Esophagus (tissue), 2 donors: ENCODE data around the gene FIBCD1. TPM values are rescaled to one million over a fixed set of nuclear protein-coding genes. Genes with fewer than 3 reads are reported as not detected.

Experiments used
- H3K27ac ChIP-seq, 2 donors: one replicate each; pipeline ENCODE4 v1.5.1; 2013; ENCODE audit warnings: low read depth in 2 of 2, mild to moderate bottlenecking in 2 of 2, inconsistent platforms in 1 of 2, low read length in 1 of 2, moderate library complexity in 1 of 2
- H3K27me3 ChIP-seq, 2 donors: one replicate each; pipeline ENCODE4 v1.6.1; 2013; ENCODE audit warnings: low read length in 2 of 2, control low read depth in 1 of 2, mild to moderate bottlenecking in 1 of 2; ENCODE audit not compliant: insufficient read depth in 2 of 2, control insufficient read depth in 1 of 2
- H3K36me3 ChIP-seq, 2 donors: one replicate each; pipeline ENCODE4 v1.6.1; 2013; ENCODE audit warnings: low read length in 1 of 2; ENCODE audit not compliant: control insufficient read depth in 2 of 2, insufficient read depth in 2 of 2
- H3K4me1 ChIP-seq, 2 donors: one replicate each; pipeline ENCODE4 v1.6.1; 2013; ENCODE audit warnings: low read length in 1 of 2; ENCODE audit not compliant: control insufficient read depth in 2 of 2, insufficient read depth in 2 of 2
- H3K4me3 ChIP-seq, 2 donors: one replicate each; pipeline ENCODE4 v1.5.1; 2013; ENCODE audit warnings: low read length in 2 of 2, mild to moderate bottlenecking in 2 of 2, low read depth in 1 of 2, moderate library complexity in 1 of 2
- H3K9me3 ChIP-seq, 2 donors: one replicate each; pipeline ENCODE4 v1.6.1; 2013; ENCODE audit warnings: mild to moderate bottlenecking in 2 of 2, low read depth in 1 of 2, low read length in 1 of 2, moderate library complexity in 1 of 2; ENCODE audit not compliant: control insufficient read depth in 2 of 2, insufficient read depth in 1 of 2
- WGBS, 2 donors: extraction: QIAGEN DNeasy Blood & Tissue Kit; methylation state at CpG; one replicate each; pipeline ENCODE4 v1.1.7; 2013; 5-methylcytosine and 5-hydroxymethylcytosine counted together
- polyA plus RNA-seq, 2 donors: library from polyadenylated mRNA; stranded (reverse); fragments of 200-250 nt; gene quantifications; one replicate each; pipeline ENCODE4 v1.2.3, GENCODE V29; 2013
- donor health status: healthy with polysubstance abuse.
- donor health status: Bipolar disorder and iron deficiency.

FIBCD1 gene
- polyA plus RNA-seq, 2 donors: 0.06 to 0.24 TPM

GRCh38 chr9:130872508-130872907 lies 66.5 kb downstream of the FIBCD1 start:
- H3K9me3 ChIP-seq: no peaks in the 10 kb centered on the region
- H3K4me1 ChIP-seq: peaks cover 0 to 6% of the 10 kb centered on the region in 2 donors
- H3K27ac ChIP-seq: peak overlapping the region; percentile 17 to 47
- peaks cover 19 to 34% of the 10 kb centered on the region in 2 donors for H3K36me3 ChIP-seq
- H3K27me3 ChIP-seq: no peaks in the 10 kb centered on the region
- WGBS, 2 donors: 66 to 81% methylated on average over 9 of the region's 9 CpGs
- no peak overlapping the region for H3K4me3 ChIP-seq

- Histone ChIP-seq H3K4me1 (peaks cover 0 to 6% of the 10 kb centered on the region in 2 donors), H3K27me3 (no peaks in the 10 kb centered on the region), H3K9me3 (no peaks in the 10 kb centered on the region), H3K4me3 (no peak overlapping the region), H3K27ac (no peak overlapping the region), H3K36me3 (peaks cover 19 to 34% of the 10 kb centered on the region in 2 donors)
- whole genome bisulfite sequencing, 2 donors: 90 to 92% methylated on average over 15 of the region's 15 CpGs
These were observed 67.0 kb downstream of the FIBCD1 start for GRCh38 chr9:130872093-130872492.

GRCh38 chr9:130871395-130872062 lies 67.5 kb downstream of the FIBCD1 start:
- peaks cover 19 to 34% of the 10 kb centered on the region in 2 donors for H3K36me3 ChIP-seq
- no peak overlapping the region for H3K27ac ChIP-seq
- WGBS, 2 donors: 79 to 80% methylated on average over 10 of the region's 10 CpGs

GRCh38 chr9:130870491-130871381 lies 68.3 kb downstream of the FIBCD1 start:
- peaks cover 19 to 34% of the 10 kb centered on the region in 2 donors for H3K36me3 ChIP-seq
- H3K4me1 ChIP-seq: peaks cover 0 to 6% of the 10 kb centered on the region in 2 donors
- no peak overlapping the region for H3K4me3 ChIP-seq
- 76 to 77% methylated on average over 17 of the region's 17 CpGs for WGBS, 2 donors
- H3K27ac ChIP-seq: no peak overlapping the region
- H3K27me3 ChIP-seq: no peaks in the 10 kb centered on the region
- no peaks in the 10 kb centered on the region for H3K9me3 ChIP-seq

More at GRCh38 chr9:130871395-130872062, 67.5 kb downstream of the FIBCD1 start:
- Histone ChIP-seq H3K4me1 (peaks cover 0 to 6% of the 10 kb centered on the region in 2 donors), H3K27me3 (no peaks in the 10 kb centered on the region), H3K4me3 (no peak overlapping the region), H3K9me3 (no peaks in the 10 kb centered on the region)

GRCh38 chr9:130869250-130869649 lies 69.8 kb downstream of the FIBCD1 start:
- 80% methylated on average over 8 of the region's 8 CpGs for WGBS, 2 donors
- H3K9me3 ChIP-seq: no peaks in the 10 kb centered on the region
- H3K36me3 ChIP-seq: peaks cover 14 to 28% of the 10 kb centered on the region in 2 donors
- H3K27me3 ChIP-seq: no peaks in the 10 kb centered on the region
- no peak overlapping the region for H3K4me3 ChIP-seq
- H3K27ac ChIP-seq: no peak overlapping the region
- peaks cover 0 to 6% of the 10 kb centered on the region in 2 donors for H3K4me1 ChIP-seq

GRCh38 chr9:130868230-130868629 lies 70.8 kb downstream of the FIBCD1 start:
- Histone ChIP-seq H3K27me3 (no peaks in the 10 kb centered on the region), H3K27ac (no peak overlapping the region), H3K9me3 (no peaks in the 10 kb centered on the region), H3K36me3 (peaks cover 7 to 21% of the 10 kb centered on the region in 2 donors), H3K4me3 (no peak overlapping the region), H3K4me1 (peaks cover 0 to 6% of the 10 kb centered on the region in 2 donors)
- WGBS, 2 donors: 94 to 96% methylated on average over 3 of the region's 3 CpGs

GRCh38 chr9:130867556-130867955 lies 71.5 kb downstream of the FIBCD1 start:
- Histone ChIP-seq H3K4me3 (no peak overlapping the region), H3K4me1 (peaks cover 0 to 10% of the 10 kb centered on the region in 2 donors), H3K9me3 (no peaks in the 10 kb centered on the region), H3K27me3 (no peaks in the 10 kb centered on the region), H3K27ac (no peak overlapping the region), H3K36me3 (peaks cover 2 to 19% of the 10 kb centered on the region in 2 donors)
- 85 to 92% methylated on average over 9 of the region's 9 CpGs for WGBS, 2 donors

- H3K4me1 ChIP-seq: peaks cover 0 to 10% of the 10 kb centered on the region in 2 donors
- H3K9me3 ChIP-seq: no peaks in the 10 kb centered on the region
- H3K27ac ChIP-seq: no peak overlapping the region
- WGBS, 2 donors: 43 to 47% methylated on average over 4 of the region's 4 CpGs
- H3K27me3 ChIP-seq: no peaks in the 10 kb centered on the region
- H3K36me3 ChIP-seq: peaks cover 0 to 12% of the 10 kb centered on the region in 2 donors
- no peak overlapping the region for H3K4me3 ChIP-seq
These were observed 72.5 kb downstream of the FIBCD1 start for GRCh38 chr9:130866474-130866965.

- Histone ChIP-seq H3K27me3 (no peaks in the 10 kb centered on the region), H3K27ac (no peak overlapping the region), H3K4me1 (peaks cover 0 to 10% of the 10 kb centered on the region in 2 donors), H3K9me3 (no peaks in the 10 kb centered on the region), H3K36me3 (peaks cover 0 to 10% of the 10 kb centered on the region in 2 donors), H3K4me3 (no peak overlapping the region)
- 93 to 97% methylated on average over 3 of the region's 3 CpGs for WGBS, 2 donors
These were observed 73.1 kb downstream of the FIBCD1 start for GRCh38 chr9:130865921-130866320.
